ENCODE results near the gene UBR7.
"Not testable (repeated sequence)": the region's sequence is repeated elsewhere in the genome, so short reads cannot be mapped to it uniquely, and the experiment has no call there.

Gene UBR7, protein sequence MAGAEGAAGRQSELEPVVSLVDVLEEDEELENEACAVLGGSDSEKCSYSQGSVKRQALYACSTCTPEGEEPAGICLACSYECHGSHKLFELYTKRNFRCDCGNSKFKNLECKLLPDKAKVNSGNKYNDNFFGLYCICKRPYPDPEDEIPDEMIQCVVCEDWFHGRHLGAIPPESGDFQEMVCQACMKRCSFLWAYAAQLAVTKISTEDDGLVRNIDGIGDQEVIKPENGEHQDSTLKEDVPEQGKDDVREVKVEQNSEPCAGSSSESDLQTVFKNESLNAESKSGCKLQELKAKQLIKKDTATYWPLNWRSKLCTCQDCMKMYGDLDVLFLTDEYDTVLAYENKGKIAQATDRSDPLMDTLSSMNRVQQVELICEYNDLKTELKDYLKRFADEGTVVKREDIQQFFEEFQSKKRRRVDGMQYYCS

GRCh38 chr14:93206793-93207467 is at the start of gene UBR7, which contains the start of gene GON7:
Gene UBR7, plus strand, starts transcription at chr14:93207256. Its CDS starts 36 bp downstream, at chr14:93207292.
Gene GON7, minus strand, starts transcription at chr14:93207065. Its CDS starts 28 bp downstream, at chr14:93207037.
- DNase-seq (ENCODE audit: low read depth in 2 of 3, low spot score in 2 of 3): peak; percentile 62 to 82 (median 75)

GRCh38 chr14:93158349-93158748 is 48.7 kb upstream of the UBR7 start:
- DNase-seq (ENCODE audit: low read depth in 2 of 3, low spot score in 2 of 3): not testable (repeated sequence)

- DNase-seq (ENCODE audit: low read depth in 2 of 3, low spot score in 2 of 3): not testable (repeated sequence)
These were observed 47.3 kb upstream of the UBR7 start for GRCh38 chr14:93159625-93160352.

- DNase-seq (ENCODE audit: low read depth in 2 of 3, low spot score in 2 of 3): no peak
These were observed 46.7 kb upstream of the UBR7 start for GRCh38 chr14:93160353-93160801.

- no peak for DNase-seq (ENCODE audit: low read depth in 2 of 3, low spot score in 2 of 3)
These were observed 45.6 kb upstream of the UBR7 start for GRCh38 chr14:93161411-93161940.

- no peak for DNase-seq (ENCODE audit: low read depth in 2 of 3, low spot score in 2 of 3)
These were observed 43.5 kb upstream of the UBR7 start for GRCh38 chr14:93163564-93163963.

- not testable (repeated sequence) for DNase-seq (ENCODE audit: low read depth in 2 of 3, low spot score in 2 of 3)
These were observed 41.5 kb upstream of the UBR7 start for GRCh38 chr14:93165271-93166265.

DNA sequence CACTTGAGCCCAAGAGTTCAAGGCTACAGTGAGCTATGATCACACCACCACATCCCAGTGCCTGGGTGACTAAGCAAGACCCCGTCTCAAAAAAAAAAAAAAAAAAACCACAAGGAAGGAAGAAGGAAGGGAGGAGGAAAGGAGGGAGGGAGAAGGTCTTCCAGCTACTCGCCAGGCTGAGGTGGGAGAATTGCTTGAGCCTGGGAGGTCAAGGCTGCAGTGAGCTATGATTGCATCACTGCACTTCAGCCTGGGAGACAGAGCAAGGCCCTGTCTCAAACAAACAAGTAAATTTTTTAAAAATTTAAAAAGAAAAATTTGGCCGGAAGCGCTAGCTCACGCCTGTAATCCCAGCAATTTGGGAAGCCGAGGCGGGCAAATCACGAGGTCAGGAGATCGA is 38.4 kb upstream of the UBR7 start:
- DNase-seq (ENCODE audit: low read depth in 2 of 3, low spot score in 2 of 3): not testable (repeated sequence)

DNA sequence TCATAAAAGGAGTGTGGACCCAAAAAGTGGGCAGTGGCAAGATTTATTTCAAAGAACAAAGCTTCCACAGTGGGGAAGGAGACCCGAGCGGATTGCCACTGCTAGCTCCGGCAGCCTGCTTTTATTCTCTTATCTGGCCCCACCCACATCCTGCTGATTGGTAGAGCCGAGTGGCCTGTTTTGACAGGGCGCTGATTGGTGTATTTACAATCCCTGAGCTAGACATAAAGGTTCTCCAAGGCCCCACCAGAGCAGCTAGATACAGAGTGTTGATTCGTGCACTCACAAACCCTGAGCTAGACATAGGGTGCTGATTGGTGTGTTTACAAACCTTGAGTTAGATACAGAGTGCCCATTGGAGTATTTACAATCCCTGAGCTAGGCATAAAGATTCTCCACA is 37.4 kb upstream of the UBR7 start:
- not testable (repeated sequence) for DNase-seq (ENCODE audit: low read depth in 2 of 3, low spot score in 2 of 3)

GRCh38 chr14:93170141-93170540 is 36.9 kb upstream of the UBR7 start:
- not testable (repeated sequence) for DNase-seq (ENCODE audit: low read depth in 2 of 3, low spot score in 2 of 3)

DNA sequence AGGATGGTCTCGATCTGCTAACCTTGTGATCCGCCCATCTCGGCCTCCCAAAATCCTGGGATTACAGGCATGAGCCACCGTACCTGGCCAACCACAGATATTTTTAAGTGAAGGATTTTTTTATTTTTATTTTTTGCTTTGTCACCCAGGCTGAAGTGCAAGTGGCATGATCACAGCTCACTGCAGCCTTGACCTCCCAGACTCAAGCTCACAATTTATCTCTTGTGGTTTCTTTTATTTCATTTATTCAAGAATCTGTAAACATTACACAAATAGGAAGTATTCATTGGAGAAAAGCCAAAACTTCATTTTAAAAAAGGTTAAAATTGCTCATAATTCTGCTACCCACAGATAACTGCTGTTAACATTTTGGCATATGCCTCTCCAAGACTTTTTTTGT is 35.7 kb upstream of the UBR7 start:
- DNase-seq (ENCODE audit: low read depth in 2 of 3, low spot score in 2 of 3): no peak

- DNase-seq (ENCODE audit: low read depth in 2 of 3, low spot score in 2 of 3): no peak
These were observed 33.1 kb upstream of the UBR7 start for GRCh38 chr14:93173943-93174395.

GRCh38 chr14:93174731-93175130 is 32.3 kb upstream of the UBR7 start:
- not testable (repeated sequence) for DNase-seq (ENCODE audit: low read depth in 2 of 3, low spot score in 2 of 3)

DNA sequence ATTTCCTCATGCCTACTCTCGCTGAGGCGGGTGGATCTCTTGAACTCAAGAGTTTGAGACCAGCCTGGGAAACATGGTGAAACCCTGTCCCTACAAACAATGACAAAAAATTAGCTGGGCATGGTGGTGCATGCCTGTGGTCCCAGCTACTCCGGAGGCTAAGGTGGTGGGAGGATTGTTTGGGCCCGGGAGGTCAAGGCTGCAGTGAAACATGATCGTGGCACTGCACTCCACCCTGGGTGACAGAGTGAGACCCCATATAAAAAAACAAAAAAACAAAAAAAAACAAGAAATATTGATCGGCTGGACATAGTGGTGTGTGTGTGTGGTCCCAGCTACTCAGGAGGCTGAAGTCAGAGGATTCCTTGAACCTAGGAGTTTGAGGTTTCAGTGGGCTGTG is 31.6 kb upstream of the UBR7 start:
- DNase-seq (ENCODE audit: low read depth in 2 of 3, low spot score in 2 of 3): no peak

DNA sequence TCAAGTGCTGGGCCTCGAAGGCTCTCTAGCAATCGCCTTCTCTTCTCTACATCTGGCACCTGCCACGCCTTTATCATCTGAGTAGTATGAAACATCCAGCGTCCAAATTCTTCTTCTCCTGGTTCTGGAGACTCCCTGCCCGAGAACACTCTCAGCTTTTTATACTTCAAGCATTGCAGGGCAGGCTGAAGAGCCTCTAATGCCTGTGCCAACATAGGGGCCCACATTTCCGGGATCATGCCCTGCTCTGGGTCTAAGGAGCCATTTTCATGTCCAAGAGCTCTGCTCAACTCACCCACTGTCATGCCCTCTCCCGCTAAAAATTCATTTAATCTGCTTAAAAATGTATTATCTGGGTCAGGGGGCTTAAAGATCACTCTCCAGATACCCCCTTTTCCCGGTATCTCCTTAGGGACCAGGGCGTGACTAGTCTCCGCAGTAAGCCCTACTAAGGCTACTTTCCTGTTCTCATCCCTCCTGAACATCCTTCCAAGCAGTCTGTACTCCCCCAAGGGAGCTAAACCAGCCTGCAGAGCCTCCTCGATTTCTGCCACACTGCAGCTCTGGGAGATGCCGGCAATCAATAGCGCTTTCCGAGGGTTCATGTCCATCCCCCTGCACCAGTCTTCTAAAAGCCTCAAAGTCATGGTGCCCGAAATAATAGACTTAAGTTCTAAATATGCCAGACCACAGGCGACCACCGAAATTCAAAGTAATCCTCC is 23.3 kb upstream of the UBR7 start:
- no peak for DNase-seq (ENCODE audit: low read depth in 2 of 3, low spot score in 2 of 3)

DNA sequence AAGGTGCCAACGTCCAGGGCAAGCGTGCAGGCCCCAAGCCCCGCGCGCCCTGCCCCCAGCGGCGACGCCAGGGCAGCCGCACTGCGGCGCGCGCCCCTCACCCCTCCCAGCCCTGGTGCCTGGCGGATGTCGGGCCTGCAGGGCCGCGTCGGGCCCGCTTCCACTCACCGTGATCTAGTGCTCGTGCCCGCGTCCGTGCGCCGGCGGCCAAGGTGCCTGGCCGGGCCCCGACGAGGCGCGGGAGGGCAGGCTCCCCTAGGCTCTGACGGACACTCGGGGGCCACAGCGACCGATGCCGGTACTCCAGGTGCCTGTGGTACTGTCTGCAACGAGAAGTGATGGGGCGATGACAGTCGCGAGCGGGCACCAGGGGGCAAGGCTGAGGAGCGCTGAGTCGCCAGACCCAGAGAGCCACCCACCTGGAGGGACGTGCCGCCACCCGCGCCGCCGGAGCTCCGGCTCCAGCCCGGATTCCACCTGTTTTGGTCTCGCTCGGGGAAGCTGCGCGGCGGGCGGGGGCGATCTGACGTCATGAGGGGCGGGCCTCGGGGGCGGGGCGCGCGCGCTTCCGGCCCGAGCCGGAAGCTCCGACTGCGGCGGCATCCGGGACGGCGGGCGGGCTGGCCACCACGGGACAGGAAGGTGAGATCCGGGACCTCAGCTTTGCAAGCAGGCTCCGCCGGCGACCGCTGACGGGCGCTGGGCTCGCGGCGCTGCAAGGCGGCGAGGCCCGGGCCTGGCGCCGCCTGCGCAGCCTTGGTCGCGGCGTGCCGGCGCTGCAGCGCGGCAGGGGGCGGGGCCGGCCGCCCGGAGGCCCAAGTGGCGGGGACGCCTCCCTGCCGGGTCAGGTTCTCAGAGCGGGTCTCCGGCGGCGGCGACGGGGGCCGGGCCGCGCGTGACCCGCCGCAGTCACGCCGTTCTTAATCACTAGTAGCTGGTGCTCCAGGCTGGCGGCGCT is 22.4 kb upstream of the UBR7 start, which contains the start of the genes LYSET and MOAP1:
Gene LYSET, plus strand, starts transcription at position 927 of the 958 bp plus-strand sequence. CDS start 89 bp downstream, outside the sequence.
Gene MOAP1, minus strand, starts transcription at position 507 of the 958 bp plus-strand sequence. CDS start 655 bp downstream, outside the sequence.
- peak; percentile 79 to 84 (median 79) for DNase-seq (ENCODE audit: low read depth in 2 of 3, low spot score in 2 of 3)

DNA sequence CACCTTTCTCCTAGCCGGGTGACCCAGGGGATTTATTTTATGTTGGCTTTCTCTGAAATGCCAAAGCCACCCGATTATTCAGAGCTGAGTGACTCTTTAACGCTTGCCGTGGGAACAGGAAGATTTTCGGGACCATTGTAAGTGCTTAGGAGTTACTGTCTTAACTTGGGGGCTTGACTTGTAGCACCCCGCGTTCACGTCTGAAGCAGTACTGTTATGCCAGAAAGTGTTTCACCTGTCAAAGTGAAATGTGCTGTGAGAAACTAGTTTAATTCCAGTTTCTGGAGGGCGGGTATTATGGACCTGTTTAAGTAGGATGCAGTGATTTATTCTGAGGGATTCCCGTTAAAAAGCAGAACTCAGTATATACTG is 21.7 kb upstream of the UBR7 start:
- no peak for DNase-seq (ENCODE audit: low read depth in 2 of 3, low spot score in 2 of 3)

GRCh38 chr14:93186466-93186865 is 20.6 kb upstream of the UBR7 start:
- DNase-seq (ENCODE audit: low read depth in 2 of 3, low spot score in 2 of 3): no peak

All from activated CD8-positive, alpha-beta memory T cell treated with anti-CD3 and anti-CD28 coated beads for 48 hours (primary cell).